ENCODE data around the gene ARID1B. TPM values are rescaled to one million over a fixed set of nuclear protein-coding genes. Genes with fewer than 3 reads are reported as not detected.

ARID1B gene
- total RNA-seq, 1 experiment from 2014 or later: 58.8 TPM

DNA sequence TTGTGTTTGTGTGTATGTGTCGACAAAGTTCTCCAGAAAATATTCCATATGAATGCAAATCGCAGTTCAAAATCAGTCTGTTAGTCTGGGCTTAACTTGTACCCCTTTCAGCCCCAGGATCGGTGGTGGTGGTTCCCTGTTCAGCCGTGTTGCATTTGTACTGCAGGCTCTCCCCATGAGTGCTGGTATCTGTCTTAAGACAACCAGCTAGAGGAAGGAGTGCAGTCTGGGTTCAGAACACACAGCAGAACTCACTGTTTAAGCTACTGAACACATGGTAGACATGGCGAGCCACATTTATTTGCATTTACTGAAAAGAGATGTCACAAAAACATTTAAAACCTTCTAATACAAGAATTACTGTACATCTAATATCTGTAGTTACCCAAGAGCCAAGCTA is 192.1 kb downstream of the ARID1B start:
- POLR2A ChIA-PET: no interaction called here
- H3K4me1 Mint-ChIP-seq (ENCODE audit: low read depth, unreplicated experiment): no peaks in the 10 kb centered on the region
- TF ChIP-seq, protein P1, sequence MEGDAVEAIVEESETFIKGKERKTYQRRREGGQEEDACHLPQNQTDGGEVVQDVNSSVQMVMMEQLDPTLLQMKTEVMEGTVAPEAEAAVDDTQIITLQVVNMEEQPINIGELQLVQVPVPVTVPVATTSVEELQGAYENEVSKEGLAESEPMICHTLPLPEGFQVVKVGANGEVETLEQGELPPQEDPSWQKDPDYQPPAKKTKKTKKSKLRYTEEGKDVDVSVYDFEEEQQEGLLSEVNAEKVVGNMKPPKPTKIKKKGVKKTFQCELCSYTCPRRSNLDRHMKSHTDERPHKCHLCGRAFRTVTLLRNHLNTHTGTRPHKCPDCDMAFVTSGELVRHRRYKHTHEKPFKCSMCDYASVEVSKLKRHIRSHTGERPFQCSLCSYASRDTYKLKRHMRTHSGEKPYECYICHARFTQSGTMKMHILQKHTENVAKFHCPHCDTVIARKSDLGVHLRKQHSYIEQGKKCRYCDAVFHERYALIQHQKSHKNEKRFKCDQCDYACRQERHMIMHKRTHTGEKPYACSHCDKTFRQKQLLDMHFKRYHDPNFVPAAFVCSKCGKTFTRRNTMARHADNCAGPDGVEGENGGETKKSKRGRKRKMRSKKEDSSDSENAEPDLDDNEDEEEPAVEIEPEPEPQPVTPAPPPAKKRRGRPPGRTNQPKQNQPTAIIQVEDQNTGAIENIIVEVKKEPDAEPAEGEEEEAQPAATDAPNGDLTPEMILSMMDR (IDR thresholded peaks at IDR 0.05; ENCODE audit: insufficient read depth in 1 of 2, low read depth in 1 of 2, low read length in 1 of 2, severe bottlenecking in 1 of 2, unreplicated experiment in 1 of 2): no peak

DNA sequence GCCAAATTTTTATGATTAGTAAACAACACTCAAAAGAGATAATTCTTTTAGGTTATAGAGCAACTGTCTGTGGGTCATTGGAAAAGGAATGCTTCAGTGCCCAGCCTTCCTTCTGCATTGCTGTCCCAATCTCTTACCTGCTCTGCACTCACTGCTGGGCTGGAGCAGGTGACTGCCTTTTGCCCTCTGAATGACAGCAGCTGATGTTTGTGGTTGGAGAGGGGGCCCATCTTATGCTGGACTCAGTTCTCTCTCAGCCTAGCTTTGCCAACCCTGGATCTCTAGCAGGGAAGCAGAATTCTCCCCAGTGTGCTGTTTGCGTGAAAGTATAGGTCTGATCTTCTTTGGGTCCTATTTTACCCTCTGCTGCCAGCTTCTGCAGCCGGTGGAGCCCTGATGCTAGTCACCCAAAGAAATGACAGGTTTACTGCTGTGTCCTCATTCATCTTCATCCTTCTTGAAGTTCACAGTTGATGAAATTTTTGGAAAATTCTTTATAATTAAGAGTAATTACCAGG is 193.5 kb downstream of the ARID1B start:
- Histone ChIP-seq H3K4me1 (no peaks in the 10 kb centered on the region), H3K27me3 (replicated peaks; ENCODE audit: control insufficient read depth, insufficient read depth, low read length) (no peaks in the 10 kb centered on the region), H3K4me3 (ENCODE audit: low read depth, low read length) (no peak overlapping the region), H3K36me3 (ENCODE audit: control insufficient read depth, insufficient read depth, low read length) (no peaks in the 10 kb centered on the region), H3K9me3 (no peaks in the 10 kb centered on the region)
- no peaks in the 10 kb centered on the region for H3K9me3 Mint-ChIP-seq (ENCODE audit: unreplicated experiment)
- no peak for DNase-seq
- ChIA-PET POLR2A (no interaction called here), CTCF (no interaction called here)
- H3K27me3 Mint-ChIP-seq (ENCODE audit: insufficient read depth, unreplicated experiment): no peaks in the 10 kb centered on the region
- TF ChIP-seq, protein P1 (IDR thresholded peaks at IDR 0.05; ENCODE audit: insufficient read depth in 1 of 2, low read depth in 1 of 2, low read length in 1 of 2, severe bottlenecking in 1 of 2, unreplicated experiment in 1 of 2): no peak
- no peak overlapping the region for H3K4me3 Mint-ChIP-seq (ENCODE audit: unreplicated experiment)
- H3K36me3 Mint-ChIP-seq (ENCODE audit: insufficient read depth, unreplicated experiment): no peaks in the 10 kb centered on the region
- peaks cover 3% of the 10 kb centered on the region for H3K4me1 Mint-ChIP-seq (ENCODE audit: low read depth, unreplicated experiment)
- no TSS peak for BruUV-seq (replicated peaks)
- no peak overlapping the region for H3K27ac Mint-ChIP-seq (ENCODE audit: unreplicated experiment)
- intact Hi-C loops (cut with micrococcal nuclease; ENCODE audit: unreplicated experiment): no loop called here

More for the DNA sequence above, 192.1 kb downstream of the ARID1B start:
- H3K36me3 ChIP-seq (ENCODE audit: control insufficient read depth, insufficient read depth, low read length): no peaks in the 10 kb centered on the region
- H3K27me3 Mint-ChIP-seq (ENCODE audit: insufficient read depth, unreplicated experiment): no peaks in the 10 kb centered on the region
- CTCF ChIA-PET: no interaction called here
- no peak overlapping the region for H3K4me3 Mint-ChIP-seq (ENCODE audit: unreplicated experiment)
- intact Hi-C loops (cut with micrococcal nuclease; ENCODE audit: unreplicated experiment): no loop called here
- no peaks in the 10 kb centered on the region for H3K9me3 ChIP-seq
- H3K36me3 Mint-ChIP-seq (ENCODE audit: insufficient read depth, unreplicated experiment): no peaks in the 10 kb centered on the region
- no peaks in the 10 kb centered on the region for H3K27me3 ChIP-seq (replicated peaks; ENCODE audit: control insufficient read depth, insufficient read depth, low read length)
- H3K9me3 Mint-ChIP-seq (ENCODE audit: unreplicated experiment): no peaks in the 10 kb centered on the region
- H3K4me1 ChIP-seq: no peaks in the 10 kb centered on the region
- no peak overlapping the region for H3K27ac Mint-ChIP-seq (ENCODE audit: unreplicated experiment)
- H3K4me3 ChIP-seq (ENCODE audit: low read depth, low read length): no peak overlapping the region
- BruUV-seq (replicated peaks): no TSS peak
- DNase-seq: no peak

DNA sequence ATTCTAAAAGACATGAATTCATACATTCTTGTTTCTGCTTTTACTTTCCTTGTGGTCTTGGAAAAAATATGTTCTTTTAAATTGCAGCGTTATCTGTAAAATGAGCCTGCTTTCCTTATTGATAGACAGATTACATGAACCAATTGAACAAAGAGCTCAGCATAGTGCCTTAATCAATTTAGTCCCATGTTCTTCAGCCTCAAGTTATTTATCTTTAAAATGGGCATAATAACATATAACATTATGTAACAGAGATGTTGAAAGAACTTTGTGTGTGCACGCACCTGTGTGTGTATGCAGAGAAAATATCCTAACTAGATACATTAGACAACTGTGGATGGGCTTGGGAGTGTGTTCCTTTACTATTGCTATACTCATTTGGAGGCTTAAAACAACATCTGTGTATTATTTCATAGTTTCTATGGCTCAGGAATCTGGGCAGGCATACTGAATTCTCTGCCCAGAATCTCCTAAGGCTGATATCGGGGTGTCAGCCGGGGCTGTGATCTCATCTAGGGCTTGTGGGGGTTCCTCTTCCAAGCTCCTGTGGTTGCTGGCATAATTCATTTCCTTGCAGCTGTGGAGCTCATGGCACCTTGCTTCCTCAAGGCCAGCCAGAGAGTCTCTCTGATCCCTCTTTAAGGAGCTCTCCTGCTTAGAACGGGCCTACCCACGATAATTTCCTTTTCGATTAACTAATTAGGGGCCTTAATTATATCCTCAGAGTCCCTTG is 194.1 kb downstream of the ARID1B start:
- POLR2A ChIA-PET: no interaction called here
- H3K36me3 ChIP-seq (ENCODE audit: control insufficient read depth, insufficient read depth, low read length): no peaks in the 10 kb centered on the region
- H3K9me3 Mint-ChIP-seq (ENCODE audit: unreplicated experiment): no peaks in the 10 kb centered on the region
- H3K9me3 ChIP-seq: no peaks in the 10 kb centered on the region
- TF ChIP-seq, protein P1 (IDR thresholded peaks at IDR 0.05; ENCODE audit: insufficient read depth in 1 of 2, low read depth in 1 of 2, low read length in 1 of 2, severe bottlenecking in 1 of 2, unreplicated experiment in 1 of 2): no peak
- peaks cover 7% of the 10 kb centered on the region for H3K4me1 Mint-ChIP-seq (ENCODE audit: low read depth, unreplicated experiment)
- no peak overlapping the region for H3K4me3 Mint-ChIP-seq (ENCODE audit: unreplicated experiment)
- intact Hi-C loops (cut with micrococcal nuclease; ENCODE audit: unreplicated experiment): no loop called here
- H3K4me3 ChIP-seq (ENCODE audit: low read depth, low read length): no peak overlapping the region
- no peaks in the 10 kb centered on the region for H3K36me3 Mint-ChIP-seq (ENCODE audit: insufficient read depth, unreplicated experiment)
- H3K27ac Mint-ChIP-seq (ENCODE audit: unreplicated experiment): no peak overlapping the region
- CTCF ChIA-PET: no interaction called here
- no peak for DNase-seq
- no peaks in the 10 kb centered on the region for H3K4me1 ChIP-seq
- H3K27me3 ChIP-seq (replicated peaks; ENCODE audit: control insufficient read depth, insufficient read depth, low read length): no peaks in the 10 kb centered on the region
- BruUV-seq (replicated peaks): no TSS peak
- H3K27me3 Mint-ChIP-seq (ENCODE audit: insufficient read depth, unreplicated experiment): no peaks in the 10 kb centered on the region

Measured in Caco-2 (cell line).